Uterine smooth muscle cell (primary cell): ENCODE measurements around the gene DCUN1D2. TPM values are rescaled to one million over a fixed set of nuclear protein-coding genes. Genes with fewer than 3 reads are reported as not detected.

Experiments used
- total RNA-seq: library from RNA; depleted of rRNA; stranded (reverse); fragments of >200 nt; gene quantifications from 2 replicates; pipeline ENCODE4 v1.2.3, GENCODE V29; 2014

Gene DCUN1D2
- total RNA-seq: 11.2 and 11.4 TPM in 2 replicates

GRCh38 chr13:113490496-113491417 lies at the start of gene DCUN1D2:
TSS of gene DCUN1D2 (minus strand) at chr13:113490711. CDS start at chr13:113490669, 42 bp downstream.

GRCh38 chr13:113452942-113453901 lies 37.3 kb downstream of the DCUN1D2 start, which contains the start of gene ADPRHL1:
TSS of gene ADPRHL1 (minus strand) at chr13:113453488. CDS start at chr13:113453437, 51 bp downstream.

Other genes with a start within 250 kb of the DCUN1D2 start
- 124 and 203 TPM in 2 replicates for gene LAMP1, start 193.5 kb downstream of the DCUN1D2 start, total RNA-seq
- gene GRTP1, start 126.6 kb downstream of the DCUN1D2 start, total RNA-seq: 5.8 and 6.5 TPM in 2 replicates
- gene ADPRHL1, start 37.2 kb downstream of the DCUN1D2 start, total RNA-seq: 0.75 and 0.77 TPM in 2 replicates
- 53.5 and 97.5 TPM in 2 replicates for gene TFDP1, start 94.0 kb upstream of the DCUN1D2 start, total RNA-seq
- gene ATP4B, start 167.5 kb upstream of the DCUN1D2 start, total RNA-seq: not detected in 2 replicates
- gene GRK1, start 176.5 kb upstream of the DCUN1D2 start, total RNA-seq: 0.11 TPM in 1 of 2 replicates, not detected in the other